ENCODE results near the gene TEN1. TPM values are rescaled to one million over a fixed set of nuclear protein-coding genes. Genes with fewer than 3 reads are reported as not detected.
A peak's percentile ranks its signal among the peaks of the same experiment; 100 is the strongest.

Gene TEN1
- total RNA-seq, 1 donor from 2014 or later: 5.9 TPM

- Mint-ChIP-seq H3K9me3 (no peaks in the 10 kb centered on the region), H3K27me3 (ENCODE audit: insufficient read depth, low read depth) (peaks cover 5% of the 10 kb centered on the region), H3K4me1 (peaks cover 9% of the 10 kb centered on the region), H3K4me3 (no peak overlapping the region), H3K36me3 (no peaks in the 10 kb centered on the region), H3K27ac (peak overlapping the region; percentile 42)
- no peak for TF ChIP-seq EZH2 (IDR thresholded peaks at IDR 0.05)
- no peak for TF ChIP-seq EZH2phosphoT487 (IDR thresholded peaks at IDR 0.05)
- TF ChIP-seq CTCF (IDR thresholded peaks at IDR 0.05): peak; percentile 84
- Histone ChIP-seq H4K20me1 (ENCODE audit: low read depth) (no peaks in the 10 kb centered on the region), H3K79me2 (ENCODE audit: low read depth) (no peaks in the 10 kb centered on the region), H3K36me3 (no peaks in the 10 kb centered on the region), H3F3A (ENCODE audit: low read depth) (no peaks in the 10 kb centered on the region), H3K9ac (no peak overlapping the region), H3K4me2 (no peak overlapping the region), H3K27ac (no peak overlapping the region), H3K27me3 (no peaks in the 10 kb centered on the region), H3K4me1 (no peaks in the 10 kb centered on the region), H3K9me3 (ENCODE audit: low read depth) (no peaks in the 10 kb centered on the region), H2AFZ (replicated peaks) (peak overlapping the region; percentile 85), H3K4me3 (no peak overlapping the region)
- DNase-seq (ENCODE audit: low spot score): peak; percentile 75
These were observed 21.1 kb downstream of the TEN1 start for GRCh38 chr17:76000016-76000754.

- no peaks in the 10 kb centered on the region for H3K36me3 ChIP-seq
- peak within 1 kb of the TSS; percentile 42 for H3K27ac Mint-ChIP-seq
- no peak within 1 kb of the TSS for H3K27ac ChIP-seq
These were observed 21.9 kb downstream of the TEN1 start, which contains the start of gene CDK3 for GRCh38 chr17:76000755-76001521. CDK3 (plus strand) TSS chr17:76000855; CDS start chr17:76001426, 571 bp downstream.

GRCh38 chr17:76002100-76002499 is 23.1 kb downstream of the TEN1 start:
- no peak overlapping the region for H2AFZ ChIP-seq (replicated peaks)
- no peaks in the 10 kb centered on the region for H3F3A ChIP-seq (ENCODE audit: low read depth)
- Mint-ChIP-seq H3K27me3 (ENCODE audit: insufficient read depth, low read depth) (peaks cover 6% of the 10 kb centered on the region), H3K27ac (peak overlapping the region; percentile 50), H3K4me3 (no peak overlapping the region), H3K36me3 (no peaks in the 10 kb centered on the region), H3K9me3 (no peaks in the 10 kb centered on the region), H3K4me1 (peaks cover 5% of the 10 kb centered on the region)
- no peaks in the 10 kb centered on the region for H4K20me1 ChIP-seq (ENCODE audit: low read depth)
- no peaks in the 10 kb centered on the region for H3K79me2 ChIP-seq (ENCODE audit: low read depth)
- DNase-seq (ENCODE audit: low spot score): no peak
- H3K4me2 ChIP-seq: no peak overlapping the region
- H3K27me3 ChIP-seq: no peaks in the 10 kb centered on the region
- H3K9me3 ChIP-seq (ENCODE audit: low read depth): no peaks in the 10 kb centered on the region
- no peaks in the 10 kb centered on the region for H3K4me1 ChIP-seq
- no peaks in the 10 kb centered on the region for H3K36me3 ChIP-seq
- no peak overlapping the region for H3K4me3 ChIP-seq
- TF ChIP-seq CTCF (IDR thresholded peaks at IDR 0.05): no peak
- no peak for TF ChIP-seq EZH2 (IDR thresholded peaks at IDR 0.05)
- no peak for TF ChIP-seq EZH2phosphoT487 (IDR thresholded peaks at IDR 0.05)
- H3K27ac ChIP-seq: no peak overlapping the region
- no peak overlapping the region for H3K9ac ChIP-seq

More at GRCh38 chr17:76000755-76001521, 21.9 kb downstream of the TEN1 start, which contains the start of gene CDK3:
- DNase-seq (ENCODE audit: low spot score): no peak
- H3K27me3 Mint-ChIP-seq (ENCODE audit: insufficient read depth, low read depth): peaks cover 6% of the 10 kb centered on the region
- TF ChIP-seq EZH2phosphoT487 (IDR thresholded peaks at IDR 0.05) (no peak), EZH2 (IDR thresholded peaks at IDR 0.05) (no peak), CTCF (IDR thresholded peaks at IDR 0.05) (no peak)
- no peak within 1 kb of the TSS for H3K4me3 Mint-ChIP-seq
- peaks cover 9% of the 10 kb centered on the region for H3K4me1 Mint-ChIP-seq
- Histone ChIP-seq H3K9me3 (ENCODE audit: low read depth) (no peaks in the 10 kb centered on the region), H4K20me1 (ENCODE audit: low read depth) (no peaks in the 10 kb centered on the region), H3K4me2 (no peak within 1 kb of the TSS), H3F3A (ENCODE audit: low read depth) (no peaks in the 10 kb centered on the region), H3K4me1 (no peaks in the 10 kb centered on the region), H3K9ac (no peak within 1 kb of the TSS), H3K79me2 (ENCODE audit: low read depth) (no peaks in the 10 kb centered on the region), H3K4me3 (no peak within 1 kb of the TSS), H2AFZ (replicated peaks) (peak within 1 kb of the TSS; percentile 85), H3K27me3 (no peaks in the 10 kb centered on the region)
- no peaks in the 10 kb centered on the region for H3K36me3 Mint-ChIP-seq
- no peaks in the 10 kb centered on the region for H3K9me3 Mint-ChIP-seq

Measured in neural progenitor cell (in vitro differentiated cells).